ENCODE measurements around the gene ATP2C2.

Gene ATP2C2

DNA sequence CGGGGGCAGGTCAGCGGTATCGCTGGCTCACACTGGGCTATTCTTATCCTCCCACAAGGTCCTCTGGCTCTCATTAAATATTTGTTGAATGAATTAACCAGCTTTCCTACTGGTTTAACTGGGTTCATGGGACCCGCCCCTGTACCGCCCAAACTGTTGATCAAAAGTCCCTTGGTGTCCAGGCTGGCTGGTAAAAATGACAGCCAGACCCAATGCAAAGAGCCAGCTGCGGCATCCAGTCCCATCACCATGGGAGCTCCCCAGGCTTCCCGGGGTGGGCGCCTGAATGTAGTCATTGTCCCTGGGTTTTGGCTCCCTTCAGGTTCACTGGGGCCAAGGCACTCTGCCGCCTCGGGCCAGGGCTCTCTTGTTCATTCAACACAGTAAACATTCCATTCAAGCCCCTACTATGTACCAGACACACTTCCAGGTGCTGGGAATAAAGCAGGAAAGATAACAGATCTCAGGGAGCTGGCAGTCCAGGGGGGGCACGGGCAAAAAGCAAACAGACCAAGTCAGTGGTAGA is 11.7 kb upstream of the ATP2C2 start:
- Histone ChIP-seq H3K79me2 (ENCODE audit: insufficient read depth, low read length) (no peaks in the 10 kb centered on the region), H2AFZ (ENCODE audit: low read length) (no peak overlapping the region), H4K20me1 (ENCODE audit: insufficient read depth, low read length) (no peaks in the 10 kb centered on the region), H3K9me2 (ENCODE audit: low read depth, low read length) (no peaks in the 10 kb centered on the region), H3K4me1 (ENCODE audit: insufficient read depth, low read length, severe bottlenecking) (no peaks in the 10 kb centered on the region), H3K27me3 (ENCODE audit: insufficient read depth, low read length) (no peaks in the 10 kb centered on the region), H3K4me2 (ENCODE audit: low read length) (no peak overlapping the region), H3K4me3 (ENCODE audit: low read depth, low read length, poor library complexity, severe bottlenecking) (no peak overlapping the region), H3K9me3 (ENCODE audit: low read length) (no peaks in the 10 kb centered on the region), H3K9ac (ENCODE audit: low read length) (no peak overlapping the region), H3F3A (ENCODE audit: insufficient read depth, low read length) (no peaks in the 10 kb centered on the region), H3K36me3 (ENCODE audit: insufficient read depth, low read length) (no peaks in the 10 kb centered on the region), H3K27ac (ENCODE audit: low read depth, low read length, poor library complexity, severe bottlenecking) (no peak overlapping the region)
- TF ChIP-seq, protein P1, sequence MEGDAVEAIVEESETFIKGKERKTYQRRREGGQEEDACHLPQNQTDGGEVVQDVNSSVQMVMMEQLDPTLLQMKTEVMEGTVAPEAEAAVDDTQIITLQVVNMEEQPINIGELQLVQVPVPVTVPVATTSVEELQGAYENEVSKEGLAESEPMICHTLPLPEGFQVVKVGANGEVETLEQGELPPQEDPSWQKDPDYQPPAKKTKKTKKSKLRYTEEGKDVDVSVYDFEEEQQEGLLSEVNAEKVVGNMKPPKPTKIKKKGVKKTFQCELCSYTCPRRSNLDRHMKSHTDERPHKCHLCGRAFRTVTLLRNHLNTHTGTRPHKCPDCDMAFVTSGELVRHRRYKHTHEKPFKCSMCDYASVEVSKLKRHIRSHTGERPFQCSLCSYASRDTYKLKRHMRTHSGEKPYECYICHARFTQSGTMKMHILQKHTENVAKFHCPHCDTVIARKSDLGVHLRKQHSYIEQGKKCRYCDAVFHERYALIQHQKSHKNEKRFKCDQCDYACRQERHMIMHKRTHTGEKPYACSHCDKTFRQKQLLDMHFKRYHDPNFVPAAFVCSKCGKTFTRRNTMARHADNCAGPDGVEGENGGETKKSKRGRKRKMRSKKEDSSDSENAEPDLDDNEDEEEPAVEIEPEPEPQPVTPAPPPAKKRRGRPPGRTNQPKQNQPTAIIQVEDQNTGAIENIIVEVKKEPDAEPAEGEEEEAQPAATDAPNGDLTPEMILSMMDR (IDR thresholded peaks at IDR 0.05; ENCODE audit: low read length) = no peak
- no peak for TF ChIP-seq EZH2 (IDR thresholded peaks at IDR 0.05; ENCODE audit: borderline replicate concordance, low read length)

DNA sequence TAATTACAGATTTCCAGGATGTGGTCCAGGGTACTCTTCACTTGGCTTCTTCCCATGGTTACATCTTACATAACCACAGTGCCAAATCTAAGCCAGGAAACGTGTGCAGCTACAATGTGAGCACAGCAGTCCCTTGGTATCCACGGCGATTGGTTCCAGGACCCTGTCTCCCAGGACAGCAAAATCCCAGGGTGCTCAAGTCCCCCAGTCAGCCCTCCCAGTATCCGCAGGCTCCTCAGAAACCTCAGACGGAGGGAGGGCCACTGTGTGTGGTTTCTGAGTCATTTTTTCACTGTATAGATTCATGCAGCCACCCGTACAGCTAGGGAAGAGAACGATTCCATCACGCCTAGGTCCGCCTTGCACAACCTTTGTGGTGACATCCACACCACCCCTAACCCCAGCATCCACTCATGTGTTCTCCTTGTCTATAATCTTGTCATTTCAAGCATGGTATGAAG is 11.1 kb upstream of the ATP2C2 start:
- no peak overlapping the region for H3K4me3 ChIP-seq (ENCODE audit: low read depth, low read length, poor library complexity, severe bottlenecking)
- no peak overlapping the region for H3K27ac ChIP-seq (ENCODE audit: low read depth, low read length, poor library complexity, severe bottlenecking)
- no peaks in the 10 kb centered on the region for H3F3A ChIP-seq (ENCODE audit: insufficient read depth, low read length)
- no peak overlapping the region for H3K4me2 ChIP-seq (ENCODE audit: low read length)
- H3K9me2 ChIP-seq (ENCODE audit: low read depth, low read length) = no peaks in the 10 kb centered on the region
- no peaks in the 10 kb centered on the region for H3K79me2 ChIP-seq (ENCODE audit: insufficient read depth, low read length)
- no peak overlapping the region for H3K9ac ChIP-seq (ENCODE audit: low read length)
- no peaks in the 10 kb centered on the region for H3K9me3 ChIP-seq (ENCODE audit: low read length)
- H4K20me1 ChIP-seq (ENCODE audit: insufficient read depth, low read length) = no peaks in the 10 kb centered on the region
- H3K4me1 ChIP-seq (ENCODE audit: insufficient read depth, low read length, severe bottlenecking) = no peaks in the 10 kb centered on the region
- H3K36me3 ChIP-seq (ENCODE audit: insufficient read depth, low read length) = no peaks in the 10 kb centered on the region
- TF ChIP-seq, protein P1 (IDR thresholded peaks at IDR 0.05; ENCODE audit: low read length) = no peak
- no peak for TF ChIP-seq EZH2 (IDR thresholded peaks at IDR 0.05; ENCODE audit: borderline replicate concordance, low read length)
- H2AFZ ChIP-seq (ENCODE audit: low read length) = no peak overlapping the region
- no peaks in the 10 kb centered on the region for H3K27me3 ChIP-seq (ENCODE audit: insufficient read depth, low read length)

DNA sequence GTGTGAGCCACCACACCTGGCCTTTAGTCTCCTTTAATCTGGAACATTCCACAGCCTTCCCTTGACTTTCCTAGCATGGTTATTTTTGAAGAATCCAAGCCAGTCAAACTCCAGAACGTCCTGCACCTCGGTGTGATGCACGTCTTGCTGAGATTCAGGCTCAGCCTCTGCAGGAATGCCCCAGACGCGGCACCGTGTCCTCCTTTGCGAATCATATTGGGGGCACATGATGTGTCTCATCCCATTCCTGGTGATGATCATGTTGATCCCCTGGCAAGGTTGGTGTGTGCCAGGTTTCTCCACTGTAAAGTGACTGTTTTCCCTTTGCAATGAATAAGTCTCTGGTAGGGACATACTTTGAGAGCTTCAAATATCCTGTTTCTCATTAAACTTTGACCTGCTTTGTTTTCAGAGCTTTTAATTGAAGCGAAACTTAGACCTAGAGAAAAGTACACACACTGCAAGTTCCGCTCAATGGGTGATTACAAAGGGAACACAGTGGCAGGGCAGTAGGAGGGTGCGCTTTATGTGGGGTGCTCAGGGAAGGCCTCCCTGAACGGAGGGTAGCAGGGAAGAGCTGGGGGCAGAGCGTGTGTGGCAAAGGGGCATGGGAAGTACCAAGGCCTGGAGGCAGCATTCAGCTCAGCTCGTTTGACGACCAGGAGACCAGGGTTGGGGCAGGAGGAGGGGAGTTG is 9.6 kb upstream of the ATP2C2 start:
- Histone ChIP-seq H4K20me1 (ENCODE audit: insufficient read depth, low read length) (no peaks in the 10 kb centered on the region), H3K9me3 (ENCODE audit: low read length) (no peaks in the 10 kb centered on the region), H3K4me2 (ENCODE audit: low read length) (no peak overlapping the region), H3K4me3 (ENCODE audit: low read depth, low read length, poor library complexity, severe bottlenecking) (no peak overlapping the region), H3K9ac (ENCODE audit: low read length) (no peak overlapping the region), H3K27me3 (ENCODE audit: insufficient read depth, low read length) (no peaks in the 10 kb centered on the region), H3K4me1 (ENCODE audit: insufficient read depth, low read length, severe bottlenecking) (no peaks in the 10 kb centered on the region), H3K9me2 (ENCODE audit: low read depth, low read length) (no peaks in the 10 kb centered on the region), H3K79me2 (ENCODE audit: insufficient read depth, low read length) (no peaks in the 10 kb centered on the region), H2AFZ (ENCODE audit: low read length) (no peak overlapping the region), H3K36me3 (ENCODE audit: insufficient read depth, low read length) (no peaks in the 10 kb centered on the region), H3K27ac (ENCODE audit: low read depth, low read length, poor library complexity, severe bottlenecking) (no peak overlapping the region), H3F3A (ENCODE audit: insufficient read depth, low read length) (no peaks in the 10 kb centered on the region)
- TF ChIP-seq, protein P1 (IDR thresholded peaks at IDR 0.05; ENCODE audit: low read length) = no peak
- no peak for TF ChIP-seq EZH2 (IDR thresholded peaks at IDR 0.05; ENCODE audit: borderline replicate concordance, low read length)

Measured in OCI-LY1 (cell line).